ENCODE results near the gene ATAD3A. TPM values are rescaled to one million over a fixed set of nuclear protein-coding genes. Genes with fewer than 3 reads are reported as not detected.

ATAD3A gene
- total and polyA plus RNA-seq, 2 experiments from 2014 or later, result 16.7 to 46.7 TPM

DNA sequence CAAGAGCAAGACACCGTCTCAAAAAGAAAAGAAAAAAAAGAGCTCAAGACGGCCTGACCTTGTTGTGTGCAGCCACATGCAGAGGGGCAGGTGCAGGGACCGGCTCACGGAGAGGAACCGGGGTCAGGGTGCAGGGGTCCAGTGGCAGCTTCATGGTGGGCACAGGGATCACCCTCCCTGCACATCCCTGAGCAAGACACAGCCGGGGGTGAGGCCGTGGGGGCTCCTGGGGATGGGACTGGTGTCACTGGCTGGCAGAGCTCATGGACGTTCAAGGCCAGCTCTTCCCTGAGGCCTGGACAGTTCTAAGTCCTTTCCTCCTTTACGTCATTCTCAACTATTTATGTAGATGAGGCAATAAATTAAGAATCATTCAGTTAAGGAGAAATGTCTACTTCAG lies 35.0 kb downstream of the ATAD3A start:
- Histone ChIP-seq H3K4me1 (ENCODE audit: insufficient read depth) (peaks cover 8% of the 10 kb centered on the region), H3K36me3 (replicated peaks; ENCODE audit: insufficient read depth, low read depth) (no peaks in the 10 kb centered on the region), H3K27me3 (no peaks in the 10 kb centered on the region), H3K9me2 (replicated peaks; ENCODE audit: insufficient read depth) (no peaks in the 10 kb centered on the region), H3K79me2 (peaks cover 18% of the 10 kb centered on the region), H3K27ac (no peak overlapping the region), H3K4me2 (no peak overlapping the region), H3K4me3 (no peak overlapping the region), H2AFZ (no peak overlapping the region), H3K9me3 (ENCODE audit: low read depth) (no peaks in the 10 kb centered on the region), H4K20me1 (ENCODE audit: insufficient read depth, poor library complexity, severe bottlenecking) (peaks cover 9% of the 10 kb centered on the region)
- TF ChIP-seq, protein P1, sequence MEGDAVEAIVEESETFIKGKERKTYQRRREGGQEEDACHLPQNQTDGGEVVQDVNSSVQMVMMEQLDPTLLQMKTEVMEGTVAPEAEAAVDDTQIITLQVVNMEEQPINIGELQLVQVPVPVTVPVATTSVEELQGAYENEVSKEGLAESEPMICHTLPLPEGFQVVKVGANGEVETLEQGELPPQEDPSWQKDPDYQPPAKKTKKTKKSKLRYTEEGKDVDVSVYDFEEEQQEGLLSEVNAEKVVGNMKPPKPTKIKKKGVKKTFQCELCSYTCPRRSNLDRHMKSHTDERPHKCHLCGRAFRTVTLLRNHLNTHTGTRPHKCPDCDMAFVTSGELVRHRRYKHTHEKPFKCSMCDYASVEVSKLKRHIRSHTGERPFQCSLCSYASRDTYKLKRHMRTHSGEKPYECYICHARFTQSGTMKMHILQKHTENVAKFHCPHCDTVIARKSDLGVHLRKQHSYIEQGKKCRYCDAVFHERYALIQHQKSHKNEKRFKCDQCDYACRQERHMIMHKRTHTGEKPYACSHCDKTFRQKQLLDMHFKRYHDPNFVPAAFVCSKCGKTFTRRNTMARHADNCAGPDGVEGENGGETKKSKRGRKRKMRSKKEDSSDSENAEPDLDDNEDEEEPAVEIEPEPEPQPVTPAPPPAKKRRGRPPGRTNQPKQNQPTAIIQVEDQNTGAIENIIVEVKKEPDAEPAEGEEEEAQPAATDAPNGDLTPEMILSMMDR (IDR thresholded peaks at IDR 0.05; ENCODE audit: poor library complexity), result no peak
- TF ChIP-seq EZH2phosphoT487 (IDR thresholded peaks at IDR 0.05; ENCODE audit: low read depth, severe bottlenecking, unreplicated experiment) (no peak), EZH2 (IDR thresholded peaks at IDR 0.05; ENCODE audit: borderline replicate concordance) (no peak)
- 97% methylated on average over 9 of the region's 9 CpGs for WGBS (ENCODE audit: low lambda C conversion rate, missing lambda C conversion rate)
- DNase-seq (ENCODE audit: low spot score), result no peak

DNA sequence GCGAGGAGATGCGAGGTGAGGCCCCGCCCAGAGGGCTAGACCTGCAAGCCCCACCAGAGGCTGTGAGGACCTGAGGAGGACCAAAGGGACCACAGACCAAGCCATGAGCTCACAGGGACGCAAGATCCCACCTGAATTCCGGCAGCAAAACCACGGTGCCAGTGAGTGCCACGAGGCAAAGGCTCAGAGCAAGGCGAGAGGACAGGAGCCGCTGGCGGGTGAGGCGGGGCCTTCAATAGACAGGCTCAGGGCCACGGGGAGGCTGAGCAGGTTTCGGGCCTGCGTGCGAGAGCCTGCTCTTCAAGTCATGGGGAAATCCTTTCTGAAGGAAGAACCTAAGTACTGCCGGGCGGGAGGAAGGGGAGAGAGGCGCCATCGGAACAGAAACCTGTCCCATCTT lies 35.5 kb downstream of the ATAD3A start:
- Histone ChIP-seq H3K79me2 (peaks cover 21% of the 10 kb centered on the region), H3K4me2 (no peak overlapping the region), H4K20me1 (ENCODE audit: insufficient read depth, poor library complexity, severe bottlenecking) (peaks cover 12% of the 10 kb centered on the region), H3K9me2 (replicated peaks; ENCODE audit: insufficient read depth) (no peaks in the 10 kb centered on the region), H3K4me1 (ENCODE audit: insufficient read depth) (peaks cover 8% of the 10 kb centered on the region), H3K36me3 (replicated peaks; ENCODE audit: insufficient read depth, low read depth) (no peaks in the 10 kb centered on the region), H3K27ac (no peak overlapping the region), H3K27me3 (no peaks in the 10 kb centered on the region), H3K4me3 (no peak overlapping the region), H2AFZ (no peak overlapping the region), H3K9me3 (ENCODE audit: low read depth) (no peaks in the 10 kb centered on the region)
- DNase-seq (ENCODE audit: low spot score), result no peak
- TF ChIP-seq EZH2 (IDR thresholded peaks at IDR 0.05; ENCODE audit: borderline replicate concordance) (no peak), EZH2phosphoT487 (IDR thresholded peaks at IDR 0.05; ENCODE audit: low read depth, severe bottlenecking, unreplicated experiment) (no peak)
- TF ChIP-seq, protein P1 (IDR thresholded peaks at IDR 0.05; ENCODE audit: poor library complexity), result no peak
- 93% methylated on average over 19 of the region's 19 CpGs for WGBS (ENCODE audit: low lambda C conversion rate, missing lambda C conversion rate)

DNA sequence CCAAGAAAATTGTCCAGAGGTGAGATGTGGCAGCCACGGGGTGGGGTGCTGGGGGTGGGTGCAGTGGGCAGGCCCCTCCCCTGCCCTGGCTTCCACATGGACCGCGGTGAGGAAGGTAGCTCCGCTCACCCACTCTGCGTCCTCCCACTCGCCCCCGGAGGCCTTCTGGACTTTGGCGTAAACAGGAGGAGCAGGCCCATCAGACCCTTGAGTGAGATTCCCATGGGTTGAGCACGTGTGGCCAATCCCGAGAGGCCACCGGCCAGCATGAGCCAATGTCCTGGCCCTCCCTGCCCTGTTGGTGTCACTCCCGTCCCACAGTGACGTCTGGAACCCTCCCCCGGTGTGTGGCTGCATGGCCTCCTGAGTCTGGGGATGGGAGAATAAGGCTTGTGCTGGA lies 36.6 kb downstream of the ATAD3A start:
- no peaks in the 10 kb centered on the region for H3K27me3 ChIP-seq
- H3K9me3 ChIP-seq (ENCODE audit: low read depth), result no peaks in the 10 kb centered on the region
- TF ChIP-seq, protein P1 (IDR thresholded peaks at IDR 0.05; ENCODE audit: poor library complexity), result no peak
- TF ChIP-seq EZH2phosphoT487 (IDR thresholded peaks at IDR 0.05; ENCODE audit: low read depth, severe bottlenecking, unreplicated experiment) (no peak), EZH2 (IDR thresholded peaks at IDR 0.05; ENCODE audit: borderline replicate concordance) (no peak)
- DNase-seq (ENCODE audit: low spot score), result no peak
- H3K4me1 ChIP-seq (ENCODE audit: insufficient read depth), result peaks cover 2% of the 10 kb centered on the region
- H3K9me2 ChIP-seq (replicated peaks; ENCODE audit: insufficient read depth), result no peaks in the 10 kb centered on the region
- H3K79me2 ChIP-seq, result peaks cover 22% of the 10 kb centered on the region
- H2AFZ ChIP-seq, result no peak overlapping the region
- WGBS (ENCODE audit: low lambda C conversion rate, missing lambda C conversion rate), result 90% methylated on average over 8 of the region's 14 CpGs
- H4K20me1 ChIP-seq (ENCODE audit: insufficient read depth, poor library complexity, severe bottlenecking), result peaks cover 12% of the 10 kb centered on the region
- no peak overlapping the region for H3K27ac ChIP-seq
- H3K36me3 ChIP-seq (replicated peaks; ENCODE audit: insufficient read depth, low read depth), result no peaks in the 10 kb centered on the region
- H3K4me3 ChIP-seq, result no peak overlapping the region
- H3K4me2 ChIP-seq, result no peak overlapping the region

- Histone ChIP-seq H3K27me3 (no peaks in the 10 kb centered on the region), H3K9me2 (replicated peaks; ENCODE audit: insufficient read depth) (no peaks in the 10 kb centered on the region), H3K36me3 (replicated peaks; ENCODE audit: insufficient read depth, low read depth) (no peaks in the 10 kb centered on the region), H3K4me2 (no peak overlapping the region), H3K4me1 (ENCODE audit: insufficient read depth) (no peaks in the 10 kb centered on the region), H3K79me2 (peaks cover 25% of the 10 kb centered on the region), H2AFZ (no peak overlapping the region), H3K4me3 (no peak overlapping the region), H3K27ac (no peak overlapping the region), H4K20me1 (ENCODE audit: insufficient read depth, poor library complexity, severe bottlenecking) (peaks cover 12% of the 10 kb centered on the region), H3K9me3 (ENCODE audit: low read depth) (no peaks in the 10 kb centered on the region)
- DNase-seq (ENCODE audit: low spot score), result no peak
- WGBS (ENCODE audit: low lambda C conversion rate, missing lambda C conversion rate), result 90% methylated on average over 7 of the region's 7 CpGs
- TF ChIP-seq EZH2phosphoT487 (IDR thresholded peaks at IDR 0.05; ENCODE audit: low read depth, severe bottlenecking, unreplicated experiment) (no peak), EZH2 (IDR thresholded peaks at IDR 0.05; ENCODE audit: borderline replicate concordance) (no peak)
- TF ChIP-seq, protein P1 (IDR thresholded peaks at IDR 0.05; ENCODE audit: poor library complexity), result no peak
Observed at GRCh38 chr1:1550087-1550486, 38.1 kb downstream of the ATAD3A start.

Data from hepatocyte (in vitro differentiated cells).